Astrocyte (in vitro differentiated cells and primary cell): ENCODE results near the gene TNNI3K.

Experiments
- EZH2 ChIP-seq: IDR thresholded peaks from 2 replicates; pipeline ENCODE4 v1.6.1; 2012; ENCODE audit warnings: mild to moderate bottlenecking, low read length, inconsistent platforms; ENCODE audit not compliant: insufficient read depth
- TF ChIP-seq, protein P1 (sequence below): IDR thresholded peaks from 2 replicates; pipeline ENCODE4 v1.5.1; 2011; ENCODE audit warnings: low read depth, mild to moderate bottlenecking, inconsistent platforms, low read length, moderate library complexity; ENCODE audit not compliant: insufficient read depth

DNA sequence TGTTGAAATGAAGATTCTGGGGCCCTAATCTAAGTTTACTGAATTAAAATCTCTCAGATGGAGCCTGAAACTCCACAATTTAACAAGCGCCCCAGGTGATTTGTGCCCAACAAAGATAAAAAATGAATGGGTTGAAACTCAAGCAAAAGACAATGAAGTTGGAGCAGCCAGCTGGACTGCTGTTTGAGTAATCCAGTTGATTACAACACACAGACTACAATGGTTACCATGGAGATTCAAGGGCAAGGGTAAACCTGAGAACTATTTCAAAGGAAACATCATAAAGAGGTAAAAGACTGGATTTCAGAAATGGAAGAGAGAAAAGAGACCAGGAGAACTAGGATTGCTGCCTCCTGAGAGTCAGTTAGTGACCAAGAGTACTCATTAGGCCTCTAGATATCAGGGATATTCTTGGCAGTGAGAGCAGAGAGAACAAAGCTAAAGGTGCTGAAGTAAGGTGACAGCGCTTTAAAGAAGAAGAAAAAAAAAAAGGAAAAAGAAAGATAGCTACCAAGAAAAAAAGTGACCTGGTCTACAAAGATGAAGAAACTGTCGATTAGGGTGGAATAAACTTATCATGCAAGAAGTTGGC lies 232.7 kb downstream of the TNNI3K start:
- TF ChIP-seq, protein P1, sequence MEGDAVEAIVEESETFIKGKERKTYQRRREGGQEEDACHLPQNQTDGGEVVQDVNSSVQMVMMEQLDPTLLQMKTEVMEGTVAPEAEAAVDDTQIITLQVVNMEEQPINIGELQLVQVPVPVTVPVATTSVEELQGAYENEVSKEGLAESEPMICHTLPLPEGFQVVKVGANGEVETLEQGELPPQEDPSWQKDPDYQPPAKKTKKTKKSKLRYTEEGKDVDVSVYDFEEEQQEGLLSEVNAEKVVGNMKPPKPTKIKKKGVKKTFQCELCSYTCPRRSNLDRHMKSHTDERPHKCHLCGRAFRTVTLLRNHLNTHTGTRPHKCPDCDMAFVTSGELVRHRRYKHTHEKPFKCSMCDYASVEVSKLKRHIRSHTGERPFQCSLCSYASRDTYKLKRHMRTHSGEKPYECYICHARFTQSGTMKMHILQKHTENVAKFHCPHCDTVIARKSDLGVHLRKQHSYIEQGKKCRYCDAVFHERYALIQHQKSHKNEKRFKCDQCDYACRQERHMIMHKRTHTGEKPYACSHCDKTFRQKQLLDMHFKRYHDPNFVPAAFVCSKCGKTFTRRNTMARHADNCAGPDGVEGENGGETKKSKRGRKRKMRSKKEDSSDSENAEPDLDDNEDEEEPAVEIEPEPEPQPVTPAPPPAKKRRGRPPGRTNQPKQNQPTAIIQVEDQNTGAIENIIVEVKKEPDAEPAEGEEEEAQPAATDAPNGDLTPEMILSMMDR, result no peak
- no peak for TF ChIP-seq EZH2
